Ammon's horn (tissue), 1 donor: ENCODE results near the gene THADA.
"Not testable (repeated sequence)": the region's sequence is repeated elsewhere in the genome, so short reads cannot be mapped to it uniquely, and the experiment has no call there.

ENCODE experiments used
- DNase-seq: peaks from one replicate; pipeline ENCODE4 v3.0.0-alpha.2; 2016; ENCODE audit warnings: low spot score

Gene THADA, protein sequence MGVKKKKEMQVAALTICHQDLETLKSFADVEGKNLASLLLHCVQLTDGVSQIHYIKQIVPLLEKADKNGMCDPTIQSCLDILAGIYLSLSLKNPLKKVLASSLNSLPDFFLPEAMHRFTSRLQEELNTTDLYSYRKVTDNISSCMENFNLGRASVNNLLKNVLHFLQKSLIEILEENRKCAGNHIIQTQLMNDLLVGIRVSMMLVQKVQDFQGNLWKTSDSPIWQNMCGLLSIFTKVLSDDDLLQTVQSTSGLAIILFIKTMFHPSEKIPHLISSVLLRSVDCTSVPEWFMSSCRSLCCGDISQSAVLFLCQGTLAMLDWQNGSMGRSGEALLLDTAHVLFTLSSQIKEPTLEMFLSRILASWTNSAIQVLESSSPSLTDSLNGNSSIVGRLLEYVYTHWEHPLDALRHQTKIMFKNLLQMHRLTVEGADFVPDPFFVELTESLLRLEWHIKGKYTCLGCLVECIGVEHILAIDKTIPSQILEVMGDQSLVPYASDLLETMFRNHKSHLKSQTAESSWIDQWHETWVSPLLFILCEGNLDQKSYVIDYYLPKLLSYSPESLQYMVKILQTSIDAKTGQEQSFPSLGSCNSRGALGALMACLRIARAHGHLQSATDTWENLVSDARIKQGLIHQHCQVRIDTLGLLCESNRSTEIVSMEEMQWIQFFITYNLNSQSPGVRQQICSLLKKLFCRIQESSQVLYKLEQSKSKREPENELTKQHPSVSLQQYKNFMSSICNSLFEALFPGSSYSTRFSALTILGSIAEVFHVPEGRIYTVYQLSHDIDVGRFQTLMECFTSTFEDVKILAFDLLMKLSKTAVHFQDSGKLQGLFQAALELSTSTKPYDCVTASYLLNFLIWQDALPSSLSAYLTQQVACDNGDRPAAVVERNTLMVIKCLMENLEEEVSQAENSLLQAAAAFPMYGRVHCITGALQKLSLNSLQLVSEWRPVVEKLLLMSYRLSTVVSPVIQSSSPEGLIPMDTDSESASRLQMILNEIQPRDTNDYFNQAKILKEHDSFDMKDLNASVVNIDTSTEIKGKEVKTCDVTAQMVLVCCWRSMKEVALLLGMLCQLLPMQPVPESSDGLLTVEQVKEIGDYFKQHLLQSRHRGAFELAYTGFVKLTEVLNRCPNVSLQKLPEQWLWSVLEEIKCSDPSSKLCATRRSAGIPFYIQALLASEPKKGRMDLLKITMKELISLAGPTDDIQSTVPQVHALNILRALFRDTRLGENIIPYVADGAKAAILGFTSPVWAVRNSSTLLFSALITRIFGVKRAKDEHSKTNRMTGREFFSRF (N-terminal part only)

DNA sequence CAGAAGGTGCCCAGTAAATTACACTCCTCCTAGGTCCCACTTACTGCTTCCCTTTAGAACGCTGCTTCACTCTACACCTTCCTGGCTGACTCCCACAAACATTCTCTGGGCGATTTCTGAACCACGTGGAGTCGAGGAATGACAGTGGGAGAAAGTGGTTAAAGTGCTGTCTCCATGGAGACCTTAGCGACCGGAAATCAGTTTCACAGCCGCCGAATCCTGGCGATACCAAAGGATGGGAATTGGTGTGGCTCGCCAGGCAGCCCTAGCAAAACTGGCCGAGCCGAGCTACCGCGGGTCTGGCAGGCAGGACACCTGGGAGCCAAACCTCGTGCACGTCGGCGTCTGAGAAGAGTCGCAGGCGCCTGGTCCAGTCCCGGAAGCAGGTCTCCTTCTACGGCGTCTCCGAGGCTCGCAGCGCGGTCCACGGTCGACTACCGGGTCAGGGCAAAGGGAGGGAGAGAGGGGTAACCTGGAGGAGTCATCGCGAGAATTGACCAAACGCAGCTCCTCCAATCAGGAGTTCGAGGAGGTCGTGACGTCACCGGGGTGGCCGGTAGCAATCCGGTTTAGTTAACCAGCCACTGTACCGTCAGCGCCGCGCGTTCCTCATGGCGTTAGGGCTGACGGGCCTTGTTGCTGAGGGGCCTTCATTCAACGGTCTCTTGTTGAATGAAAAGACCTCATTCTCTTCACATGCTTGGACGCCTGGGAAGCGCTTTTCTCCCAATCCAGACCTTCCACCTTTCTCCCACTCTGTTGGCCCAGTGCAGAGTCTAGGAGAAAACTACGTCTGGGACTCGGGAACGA, at the start of gene THADA:
Gene THADA, minus strand, starts transcription at position 436 of the 810 bp plus-strand sequence. CDS start 3,646 bp downstream, outside the sequence.
- peak; percentile 99 for DNase-seq

DNA sequence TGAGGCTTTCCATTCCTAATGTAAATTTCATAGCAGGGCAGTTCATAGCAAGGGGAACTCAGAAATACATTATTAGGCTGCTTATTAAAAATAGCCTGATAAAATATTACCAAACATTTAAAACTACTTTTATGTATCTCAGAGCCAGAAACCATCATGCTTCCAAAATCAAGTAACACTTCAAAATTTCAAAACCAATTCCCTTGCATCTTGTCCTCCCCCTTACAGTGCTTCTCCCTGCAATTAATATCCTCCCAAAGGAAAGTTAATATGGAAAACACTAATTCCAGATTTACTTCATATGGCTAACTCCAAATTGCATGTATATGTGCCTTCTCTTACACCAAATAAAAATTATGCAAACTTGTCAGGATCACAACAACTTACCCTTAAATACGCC, 47.8 kb upstream of the THADA start:
- DNase-seq = no peak

DNA sequence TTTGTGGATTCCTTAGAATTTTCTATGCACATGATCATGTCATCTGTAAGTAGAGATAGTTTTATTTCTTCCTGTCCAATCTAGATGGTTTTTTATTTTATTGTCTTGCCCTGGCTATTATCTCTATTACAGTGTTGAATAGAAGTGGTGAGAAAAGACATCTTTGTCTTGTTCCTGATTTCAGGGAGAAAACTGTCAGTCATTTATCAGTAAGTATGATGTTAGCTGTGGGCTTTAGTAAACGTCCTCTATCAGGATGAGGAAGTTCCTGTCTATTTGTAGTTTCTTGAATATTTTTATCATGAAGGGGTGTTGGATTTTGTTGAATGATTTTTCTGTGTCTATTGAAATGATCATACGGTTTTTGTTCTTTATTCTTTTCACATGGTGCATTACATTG, 46.5 kb upstream of the THADA start:
- no peak for DNase-seq

DNA sequence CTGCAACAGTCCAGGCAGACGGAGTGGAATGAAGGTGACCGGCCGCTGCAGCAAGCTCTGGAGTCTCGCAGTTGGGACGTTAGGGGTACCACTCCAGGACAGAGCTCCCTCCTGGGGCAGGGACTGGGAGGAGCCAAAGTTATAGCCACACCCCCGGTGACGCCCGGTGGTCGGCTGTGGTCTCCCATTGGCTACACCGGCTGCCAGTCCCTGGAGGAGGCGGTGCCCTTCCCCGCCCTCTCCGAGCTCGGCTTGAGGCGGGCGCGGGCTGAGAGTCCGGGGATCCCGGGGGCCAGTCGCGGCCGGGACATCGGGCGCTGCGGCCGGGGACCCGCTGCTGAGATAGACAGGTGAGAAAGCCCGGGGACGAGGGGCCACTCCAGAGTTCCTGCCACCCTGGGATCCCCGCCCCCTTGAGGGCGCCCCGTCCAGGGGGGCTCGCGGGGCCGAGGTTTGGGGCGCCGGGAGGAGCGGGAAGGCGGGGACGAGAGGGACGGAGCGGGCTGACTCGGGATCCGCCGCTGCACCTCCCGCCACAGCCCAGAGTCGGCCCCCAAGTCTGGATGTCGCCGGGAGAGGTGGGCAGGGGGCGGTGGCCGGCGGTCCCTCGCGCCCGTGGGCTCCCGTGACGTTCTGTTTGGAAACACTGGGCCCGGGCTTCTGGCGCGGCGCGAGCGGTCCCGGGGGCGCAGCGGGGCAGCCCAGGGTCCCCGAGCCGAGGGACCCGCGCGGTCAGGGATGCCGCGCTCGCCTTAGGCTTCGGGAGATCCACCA, 41.4 kb upstream of the THADA start, which contains the start of gene PLEKHH2:
Gene PLEKHH2, plus strand, starts transcription at position 231 of the 774 bp plus-strand sequence. CDS start 7,414 bp downstream, outside the sequence.
- peak; percentile 88 for DNase-seq

DNA sequence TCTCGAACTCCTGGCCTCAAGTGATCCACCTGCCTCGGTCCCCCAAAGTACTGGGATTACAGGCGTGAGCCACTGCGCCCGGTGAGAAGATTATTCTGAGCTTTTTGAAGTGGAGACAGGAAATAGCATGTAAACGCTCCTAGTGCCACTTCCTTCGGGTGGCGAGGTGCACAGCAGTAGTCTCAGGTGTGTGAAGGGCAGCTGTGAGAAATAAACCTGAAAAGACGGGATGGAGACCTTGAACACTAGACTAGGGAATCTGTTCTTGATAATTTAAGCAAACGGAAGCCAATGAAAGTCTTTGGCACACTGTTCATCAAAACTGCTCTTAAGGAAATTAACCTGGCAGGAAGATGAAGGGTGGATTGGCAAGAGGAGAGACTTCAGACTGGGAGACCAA, 40.8 kb upstream of the THADA start:
- DNase-seq = no peak

DNA sequence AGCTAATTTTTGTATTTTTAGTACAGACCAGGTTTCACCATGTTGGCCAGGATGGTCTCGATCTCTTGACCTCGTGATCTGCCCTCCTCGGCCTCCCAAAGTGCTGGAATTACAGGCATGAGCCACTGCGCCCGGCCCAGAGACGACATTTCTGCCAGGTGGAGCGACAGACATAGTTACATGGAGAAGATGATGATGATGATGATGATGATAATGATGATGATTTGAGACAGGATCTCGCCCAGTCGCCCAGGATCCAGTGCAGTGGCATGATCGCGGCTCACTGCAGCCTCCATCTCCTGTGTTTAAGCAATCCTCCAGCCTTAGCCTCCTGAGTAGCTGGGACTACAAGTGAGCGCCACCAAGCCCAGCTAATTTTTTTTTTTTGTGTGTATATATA, 40.3 kb upstream of the THADA start:
- DNase-seq = not testable (repeated sequence)

DNA sequence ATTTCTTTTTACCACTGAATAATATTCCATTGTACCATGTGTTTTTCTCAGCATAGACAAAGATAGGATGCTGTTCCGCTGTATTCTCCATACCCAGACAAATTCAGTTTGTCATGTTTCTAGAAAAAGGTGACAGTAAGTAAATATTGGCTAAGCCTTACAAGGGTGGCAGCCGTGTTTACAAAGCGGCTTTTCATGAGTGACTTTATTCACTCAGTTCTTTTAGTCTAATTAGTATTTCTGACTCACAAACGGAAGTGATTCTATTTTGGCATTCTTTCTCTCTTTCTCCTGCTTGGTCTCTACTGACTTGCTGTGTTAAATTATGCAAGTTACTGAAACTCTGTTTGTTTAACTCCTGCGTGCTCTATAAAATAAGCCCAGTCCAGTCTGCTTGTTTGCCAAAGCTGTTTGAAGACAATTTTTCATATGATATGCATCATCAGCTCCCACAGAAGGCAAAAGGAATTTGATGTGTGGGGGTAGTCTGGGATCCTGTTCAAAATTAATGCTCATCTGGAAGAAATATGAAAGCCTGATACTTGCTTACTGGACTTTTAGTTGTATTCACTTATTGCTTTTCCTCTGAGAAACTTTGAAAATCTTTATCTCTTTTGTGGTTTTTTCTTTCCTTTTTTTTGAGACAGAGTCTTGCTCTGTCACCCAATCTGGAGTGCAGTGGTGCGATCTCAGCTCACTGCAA, 38.9 kb upstream of the THADA start:
- no peak for DNase-seq

DNA sequence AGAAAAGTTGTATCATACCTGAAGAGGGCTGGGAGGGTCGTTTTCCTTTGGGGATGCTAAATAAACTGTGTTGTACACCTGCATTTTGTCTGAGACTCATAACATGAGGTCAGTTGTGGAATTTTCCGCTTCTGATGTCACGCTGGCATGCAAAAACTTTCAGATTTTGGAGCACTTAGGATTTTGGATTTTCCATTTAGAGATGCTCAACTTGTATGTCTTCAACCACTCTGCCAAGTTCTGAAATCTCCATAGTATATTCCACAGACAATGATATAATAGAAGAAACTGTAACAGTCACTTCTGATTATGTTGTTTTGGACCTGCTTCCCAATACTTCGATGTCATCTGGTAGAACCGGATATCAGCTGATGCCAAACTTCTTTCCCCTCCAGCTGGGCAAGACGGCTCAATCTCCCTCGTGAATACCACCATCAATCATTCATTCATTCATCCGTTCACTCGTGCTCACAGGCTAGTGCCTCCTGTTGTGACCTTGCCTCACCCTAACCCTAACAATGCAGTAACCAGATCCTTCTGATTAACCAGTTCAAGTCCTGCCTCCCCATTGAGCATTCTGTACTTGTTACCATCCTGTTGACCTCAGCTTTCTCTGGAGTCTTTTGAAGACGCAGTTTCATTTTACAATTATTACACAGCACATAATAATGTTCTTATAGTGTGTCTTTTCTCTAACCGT, 35.9 kb upstream of the THADA start:
- DNase-seq = no peak

DNA sequence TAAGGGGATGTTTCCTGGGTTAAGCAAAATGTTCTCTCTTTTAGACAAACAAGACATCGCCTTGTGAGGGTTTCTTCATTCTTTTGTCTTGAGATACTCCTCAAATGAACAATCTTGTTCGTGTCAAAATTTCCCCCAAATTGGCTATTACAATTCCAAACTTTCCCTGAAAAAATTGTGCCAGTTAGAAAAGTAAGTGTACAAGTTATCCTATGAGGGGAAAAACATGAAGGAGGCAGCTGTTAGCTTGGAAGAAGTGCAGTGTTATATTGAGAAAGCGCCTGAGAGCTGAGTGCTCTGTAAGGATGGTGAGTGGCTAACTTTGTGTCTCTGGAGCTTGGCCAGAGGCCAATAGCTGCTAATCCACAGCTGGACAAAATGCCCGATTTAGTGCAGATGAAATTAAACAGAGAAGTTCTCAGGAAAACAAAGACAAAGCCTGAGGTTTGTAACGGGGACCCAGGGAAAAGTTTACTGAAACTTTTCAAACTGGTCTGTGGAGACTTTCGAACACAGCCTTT, 27.2 kb upstream of the THADA start:
- no peak for DNase-seq

DNA sequence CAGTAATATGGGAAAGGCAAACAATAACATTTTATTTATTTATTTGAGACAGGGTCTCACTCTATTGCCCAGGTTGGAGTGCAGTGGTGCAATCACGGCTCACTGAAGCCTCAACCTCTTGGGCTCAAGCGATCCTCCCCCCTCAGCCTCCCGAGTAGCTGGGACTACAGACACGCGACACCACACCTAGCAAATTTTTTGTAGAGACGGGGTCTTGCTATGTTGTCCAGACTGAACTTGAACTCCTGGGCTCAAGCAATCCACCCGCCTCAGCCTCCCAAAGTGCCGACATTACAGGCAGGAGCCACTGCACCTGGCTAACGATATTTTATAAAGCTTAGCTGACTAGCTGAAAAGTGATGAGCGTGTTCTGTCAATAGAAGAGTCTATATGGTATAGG, 23.7 kb upstream of the THADA start:
- DNase-seq = no peak

DNA sequence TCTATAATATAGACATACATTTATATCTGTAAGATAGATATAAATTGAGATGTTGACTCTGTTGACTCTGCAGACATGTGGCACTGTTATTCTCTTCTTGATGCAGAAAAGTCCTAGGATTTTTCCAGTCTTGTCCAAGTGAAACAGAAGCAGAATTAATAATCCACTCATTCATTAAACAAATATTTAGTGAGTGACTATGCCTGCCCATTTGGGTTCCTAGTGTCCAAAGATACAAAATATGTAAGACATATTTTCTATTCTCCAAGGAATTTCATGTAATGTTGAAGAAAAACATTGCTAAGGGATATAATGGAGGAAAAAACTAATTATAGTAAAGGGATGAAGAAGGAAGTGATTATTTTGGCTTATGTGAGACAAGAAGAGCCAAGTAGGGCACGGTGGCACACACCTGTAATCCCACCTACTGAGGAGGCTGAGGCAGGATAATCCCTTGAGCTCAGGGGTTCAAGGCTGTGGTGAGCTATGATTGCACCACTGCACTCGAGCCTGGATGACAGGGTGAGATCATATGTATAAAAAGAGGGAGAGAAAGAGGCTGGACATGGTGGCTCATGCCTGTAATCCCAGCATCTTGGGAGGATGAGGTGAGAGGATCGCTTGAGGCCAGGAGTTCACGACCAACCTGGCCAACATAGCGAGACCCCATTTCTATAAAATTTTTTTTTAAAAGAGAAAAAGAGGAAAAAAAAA, 21.3 kb upstream of the THADA start:
- DNase-seq = no peak

DNA sequence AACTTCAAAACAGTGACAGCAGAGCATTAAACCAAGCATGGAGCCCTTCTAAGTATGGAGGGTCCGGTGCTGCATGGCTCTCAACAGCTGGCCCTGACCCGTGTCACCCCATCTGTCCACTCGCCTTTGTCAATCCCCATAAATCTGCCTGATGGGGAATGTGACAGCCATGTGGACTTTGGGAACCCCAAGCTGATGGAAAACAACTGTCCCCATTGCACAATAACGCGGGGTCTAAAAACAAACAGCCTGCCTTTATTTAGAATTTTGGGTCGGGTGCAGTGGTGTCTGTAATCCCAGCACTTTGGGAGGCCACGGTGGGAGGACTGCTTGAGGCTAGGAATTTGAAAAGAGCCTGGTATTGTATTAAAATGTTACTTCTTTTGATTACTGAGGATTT, 17.1 kb upstream of the THADA start:
- DNase-seq = no peak

DNA sequence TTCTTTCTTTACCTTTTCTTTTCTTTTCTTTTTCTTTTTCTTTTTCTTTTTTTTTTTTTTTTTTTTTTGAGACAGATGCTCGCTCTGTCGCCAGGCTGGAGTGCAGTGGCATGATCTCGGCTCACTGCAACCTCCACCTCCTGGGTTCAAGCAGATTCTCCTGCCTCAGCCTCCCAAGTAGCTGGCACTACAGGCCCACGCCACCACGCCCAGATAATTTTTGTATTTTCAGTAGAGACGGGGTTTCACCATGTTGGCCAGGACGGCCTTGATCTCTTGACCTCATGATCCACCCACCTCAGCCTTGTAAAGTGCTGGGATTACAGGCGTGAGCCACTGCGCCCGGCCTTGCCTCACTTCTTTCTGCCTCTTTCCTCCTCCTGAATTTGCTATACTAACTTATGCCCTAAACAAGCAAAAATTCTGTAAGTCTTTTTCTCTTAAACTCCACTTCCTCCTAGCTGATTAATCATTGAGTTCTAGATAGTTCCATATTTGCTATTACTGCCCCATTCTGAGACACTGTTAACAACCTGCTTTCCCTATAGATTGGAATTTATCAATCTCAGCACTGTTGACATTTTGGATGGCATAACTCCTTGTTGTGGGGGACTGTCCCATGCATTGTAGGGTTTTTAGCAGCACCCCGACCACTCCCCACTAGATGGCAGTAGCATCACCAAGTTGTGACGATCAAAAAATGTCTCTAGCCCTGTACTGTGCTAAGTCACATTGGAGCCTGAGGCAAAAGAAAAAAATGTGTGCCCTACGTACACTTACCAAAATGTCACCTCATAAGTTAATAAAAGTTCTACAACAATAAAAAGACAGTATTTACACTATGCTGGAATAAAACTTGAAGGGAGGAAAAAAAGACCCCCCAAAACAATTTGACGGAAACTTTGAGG, 16.4 kb upstream of the THADA start:
- peak; percentile 84 for DNase-seq

DNA sequence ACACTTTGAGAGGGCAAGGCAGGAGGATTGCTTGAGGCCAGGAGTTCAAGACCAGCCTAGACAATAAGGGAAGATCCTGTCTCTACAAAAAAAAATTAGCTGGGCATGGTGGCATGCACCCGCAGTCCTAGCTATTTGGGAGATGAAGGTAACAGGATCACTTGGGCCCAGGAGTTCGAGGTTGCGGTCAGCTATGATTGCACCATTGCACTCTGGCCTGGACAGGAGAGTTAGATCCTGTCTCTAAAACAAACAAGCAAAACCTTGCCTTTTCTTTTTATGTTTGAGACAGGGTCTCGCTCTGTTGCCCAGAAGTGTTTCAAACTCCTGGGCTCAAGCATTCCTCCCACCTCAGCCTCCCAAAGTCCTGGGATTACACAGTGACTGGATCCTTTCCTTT, 14.5 kb upstream of the THADA start:
- no peak for DNase-seq

DNA sequence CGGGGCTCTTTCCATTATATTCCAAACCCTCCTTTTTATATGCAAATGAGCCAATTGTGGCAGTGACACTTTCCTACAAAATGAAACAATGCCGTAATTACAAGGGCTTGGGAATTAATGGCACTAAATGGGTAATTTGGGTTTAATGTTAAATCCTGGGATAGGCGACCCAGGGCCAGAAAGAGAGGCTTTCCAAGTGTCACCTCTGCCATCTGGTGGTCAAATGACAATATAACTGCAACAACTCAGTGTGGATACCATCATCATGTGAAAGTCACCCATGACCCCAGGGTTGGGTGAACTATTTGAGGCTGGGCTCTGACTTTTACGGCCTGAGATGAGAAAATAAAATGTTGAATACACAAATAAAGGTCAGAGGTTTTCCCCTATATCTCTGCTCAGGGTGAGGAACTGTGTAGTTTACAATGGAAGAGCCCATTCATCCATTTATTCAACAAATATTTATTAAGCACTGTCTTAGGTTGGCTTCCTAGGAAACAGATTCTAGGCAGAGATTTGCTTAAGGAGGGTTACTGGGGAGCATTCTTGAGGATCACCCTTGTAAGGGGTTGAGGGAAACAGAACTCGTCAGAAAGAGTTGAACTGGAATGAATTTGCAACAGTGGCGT, 13.6 kb upstream of the THADA start:
- DNase-seq = peak; percentile 68

DNA sequence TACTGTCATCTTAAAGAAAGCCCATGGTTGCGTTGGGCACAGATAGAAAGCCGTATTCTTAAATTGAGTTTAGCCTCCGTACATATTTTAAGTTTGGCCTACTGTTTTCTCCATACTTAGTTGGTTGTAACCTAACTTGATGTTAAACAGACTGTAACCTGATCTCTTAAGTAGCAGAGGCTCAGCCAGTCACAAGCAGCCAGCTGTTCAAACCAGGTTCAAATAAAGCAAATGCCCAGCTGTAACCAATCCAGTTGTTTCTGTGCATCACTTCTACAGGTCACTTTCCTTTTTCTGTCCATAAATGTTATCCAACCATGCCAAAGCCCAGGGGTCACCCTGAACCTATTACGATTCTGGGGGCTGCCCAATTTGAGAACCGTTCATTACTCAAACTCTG, 10.0 kb upstream of the THADA start:
- no peak for DNase-seq
